Neural progenitor cell (in vitro differentiated cells): ENCODE data around the gene TBX18. TPM values are rescaled to one million over a fixed set of nuclear protein-coding genes. Genes with fewer than 3 reads are reported as not detected.

Source experiments
- DNase-seq: peaks from one replicate; pipeline ENCODE4 v3.0.0-alpha.2; 2016; ENCODE audit warnings: low spot score
- H2AFZ ChIP-seq: fragments of 200-600 bp; sonication (generic); replicated peaks from 2 replicates; pipeline ENCODE4 v1.6.1; 2016; ENCODE audit warnings: antibody characterized with exemption
- H3F3A ChIP-seq: fragments of 200-600 bp; sonication (generic); 2 replicates; pipeline ENCODE4 v1.6.1; 2016; ENCODE audit warnings: antibody characterized with exemption, low read depth
- H3K27ac ChIP-seq: fragments of 200-600 bp; sonication (generic); 2 replicates; pipeline ENCODE4 v1.5.1; 2016; ENCODE audit warnings: mild to moderate bottlenecking
- H3K27me3 ChIP-seq: fragments of 200-600 bp; sonication (generic); 2 replicates; pipeline ENCODE4 v1.6.1; 2016; ENCODE audit warnings: mild to moderate bottlenecking, moderate library complexity
- H3K36me3 ChIP-seq: fragments of 200-600 bp; sonication (generic); 2 replicates; pipeline ENCODE4 v1.5.1; 2016
- H3K4me1 ChIP-seq: fragments of 200-600 bp; sonication (generic); 2 replicates; pipeline ENCODE4 v1.6.1; 2016; ENCODE audit warnings: mixed run types
- H3K4me2 ChIP-seq: fragments of 200-600 bp; sonication (generic); 2 replicates; pipeline ENCODE4 v1.6.1; 2016
- H3K4me3 ChIP-seq: fragments of 200-600 bp; sonication (generic); 2 replicates; pipeline ENCODE4 v1.5.1; 2016
- H3K79me2 ChIP-seq: fragments of 200-600 bp; sonication (generic); 2 replicates; pipeline ENCODE4 v1.6.1; 2016; ENCODE audit warnings: low read depth
- H3K9ac ChIP-seq: fragments of 200-600 bp; sonication (generic); 2 replicates; pipeline ENCODE4 v1.6.1; 2016
- H3K9me3 ChIP-seq: fragments of 200-600 bp; sonication (generic); 2 replicates; pipeline ENCODE4 v1.5.1; 2016; ENCODE audit warnings: low read depth
- H4K20me1 ChIP-seq: fragments of 200-600 bp; sonication (generic); 2 replicates; pipeline ENCODE4 v1.6.1; 2016; ENCODE audit warnings: low read depth
- H3K27ac Mint-ChIP-seq: 3 replicates; pipeline ENCODE4 v1.8.0; 2021; ENCODE audit warnings: mixed read lengths
- H3K27me3 Mint-ChIP-seq: 2 replicates; pipeline ENCODE4 v1.8.0; 2022; ENCODE audit warnings: low read depth, mild to moderate bottlenecking, inconsistent platforms, moderate library complexity, mixed read lengths; ENCODE audit not compliant: insufficient read depth
- H3K36me3 Mint-ChIP-seq: 3 replicates; pipeline ENCODE4 v1.8.0; 2021; ENCODE audit warnings: mixed read lengths
- H3K4me1 Mint-ChIP-seq: 3 replicates; pipeline ENCODE4 v1.8.0; 2021; ENCODE audit warnings: mixed read lengths
- H3K4me3 Mint-ChIP-seq: 3 replicates; pipeline ENCODE4 v1.8.0; 2021; ENCODE audit warnings: mild to moderate bottlenecking, moderate library complexity, mixed read lengths
- H3K9me3 Mint-ChIP-seq: 3 replicates; pipeline ENCODE4 v1.8.0; 2020; ENCODE audit warnings: mixed read lengths
- EZH2 ChIP-seq: fragments of 200-600 bp; sonication (generic); IDR thresholded peaks from 2 replicates; pipeline ENCODE4 v1.6.1; 2017; ENCODE audit warnings: antibody characterized with exemption, mild to moderate bottlenecking, moderate library complexity
- EZH2phosphoT487 ChIP-seq: fragments of 200-600 bp; sonication (generic); IDR thresholded peaks from 2 replicates; pipeline ENCODE4 v1.6.1; 2017; ENCODE audit warnings: antibody characterized with exemption
- total RNA-seq: library from RNA; depleted of rRNA; stranded (reverse); fragments of >200 nt; gene quantifications from 2 replicates; pipeline ENCODE4 v1.2.3, GENCODE V29; 2015; ENCODE audit warnings: low replicate concordance
- TF ChIP-seq, protein P1 (sequence below): fragments of 200-600 bp; sonication (generic); IDR thresholded peaks from 2 replicates; pipeline ENCODE4 v1.5.1; 2017; ENCODE audit warnings: antibody characterized with exemption, mild to moderate bottlenecking

Gene TBX18
- total RNA-seq, 1 donor from 2014 or later = not detected

DNA sequence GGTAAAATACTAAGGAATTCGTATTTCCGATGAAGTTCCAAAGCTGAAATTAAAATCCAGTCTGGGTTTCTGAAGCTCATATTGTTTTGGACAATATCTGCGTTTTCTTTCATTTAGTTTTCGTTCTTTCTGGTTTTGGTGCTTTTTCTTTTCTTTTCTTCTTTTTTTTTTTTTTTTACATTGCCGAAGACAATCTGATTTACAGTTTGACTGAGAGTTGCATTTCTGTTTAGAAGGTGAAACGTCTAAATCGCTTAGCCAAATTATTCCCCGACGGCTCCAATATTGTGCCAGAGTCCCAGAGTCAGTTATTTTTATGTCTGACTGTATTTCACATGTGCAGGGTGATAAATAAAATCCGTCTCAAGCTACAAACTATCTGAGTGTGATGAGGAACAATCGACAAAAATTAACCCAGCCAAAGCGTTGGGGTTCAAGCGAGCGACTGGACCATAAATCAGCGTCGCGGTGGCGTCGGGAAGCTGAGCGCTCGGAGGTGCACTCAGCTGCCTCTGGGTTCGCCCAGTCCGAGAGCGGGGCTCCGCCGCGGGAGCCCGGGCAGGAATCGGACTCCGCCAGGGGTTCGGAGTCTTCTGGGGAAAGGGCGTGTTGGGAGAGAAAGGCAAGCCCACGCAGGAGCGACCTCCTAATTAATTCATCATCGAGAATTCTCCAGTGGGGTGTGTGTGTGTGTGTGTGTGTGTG, 8.2 kb upstream of the TBX18 start:
- H3F3A ChIP-seq = peaks cover 32% of the 10 kb centered on the region
- H3K79me2 ChIP-seq = no peaks in the 10 kb centered on the region
- peaks cover 84% of the 10 kb centered on the region for H3K27me3 Mint-ChIP-seq
- no peaks in the 10 kb centered on the region for H3K36me3 ChIP-seq
- H3K4me3 ChIP-seq = peak overlapping the region; percentile 36
- H3K27me3 ChIP-seq = peaks cover 100% of the 10 kb centered on the region
- peaks cover 61% of the 10 kb centered on the region for H4K20me1 ChIP-seq
- no peak overlapping the region for H3K27ac Mint-ChIP-seq
- peaks cover 14% of the 10 kb centered on the region for H3K4me1 Mint-ChIP-seq
- H3K9ac ChIP-seq = no peak overlapping the region
- H3K4me1 ChIP-seq = no peaks in the 10 kb centered on the region
- TF ChIP-seq, protein P1, sequence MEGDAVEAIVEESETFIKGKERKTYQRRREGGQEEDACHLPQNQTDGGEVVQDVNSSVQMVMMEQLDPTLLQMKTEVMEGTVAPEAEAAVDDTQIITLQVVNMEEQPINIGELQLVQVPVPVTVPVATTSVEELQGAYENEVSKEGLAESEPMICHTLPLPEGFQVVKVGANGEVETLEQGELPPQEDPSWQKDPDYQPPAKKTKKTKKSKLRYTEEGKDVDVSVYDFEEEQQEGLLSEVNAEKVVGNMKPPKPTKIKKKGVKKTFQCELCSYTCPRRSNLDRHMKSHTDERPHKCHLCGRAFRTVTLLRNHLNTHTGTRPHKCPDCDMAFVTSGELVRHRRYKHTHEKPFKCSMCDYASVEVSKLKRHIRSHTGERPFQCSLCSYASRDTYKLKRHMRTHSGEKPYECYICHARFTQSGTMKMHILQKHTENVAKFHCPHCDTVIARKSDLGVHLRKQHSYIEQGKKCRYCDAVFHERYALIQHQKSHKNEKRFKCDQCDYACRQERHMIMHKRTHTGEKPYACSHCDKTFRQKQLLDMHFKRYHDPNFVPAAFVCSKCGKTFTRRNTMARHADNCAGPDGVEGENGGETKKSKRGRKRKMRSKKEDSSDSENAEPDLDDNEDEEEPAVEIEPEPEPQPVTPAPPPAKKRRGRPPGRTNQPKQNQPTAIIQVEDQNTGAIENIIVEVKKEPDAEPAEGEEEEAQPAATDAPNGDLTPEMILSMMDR = no peak
- TF ChIP-seq EZH2phosphoT487 (peak; percentile 65), EZH2 (peak; percentile 85)
- H3K36me3 Mint-ChIP-seq = no peaks in the 10 kb centered on the region
- no peak overlapping the region for H3K27ac ChIP-seq
- H3K9me3 ChIP-seq = no peaks in the 10 kb centered on the region
- no peak overlapping the region for H2AFZ ChIP-seq
- peak; percentile 68 for DNase-seq
- peaks cover 2% of the 10 kb centered on the region for H3K9me3 Mint-ChIP-seq
- peak overlapping the region; percentile 86 for H3K4me3 Mint-ChIP-seq
- peak overlapping the region; percentile 72 for H3K4me2 ChIP-seq

DNA sequence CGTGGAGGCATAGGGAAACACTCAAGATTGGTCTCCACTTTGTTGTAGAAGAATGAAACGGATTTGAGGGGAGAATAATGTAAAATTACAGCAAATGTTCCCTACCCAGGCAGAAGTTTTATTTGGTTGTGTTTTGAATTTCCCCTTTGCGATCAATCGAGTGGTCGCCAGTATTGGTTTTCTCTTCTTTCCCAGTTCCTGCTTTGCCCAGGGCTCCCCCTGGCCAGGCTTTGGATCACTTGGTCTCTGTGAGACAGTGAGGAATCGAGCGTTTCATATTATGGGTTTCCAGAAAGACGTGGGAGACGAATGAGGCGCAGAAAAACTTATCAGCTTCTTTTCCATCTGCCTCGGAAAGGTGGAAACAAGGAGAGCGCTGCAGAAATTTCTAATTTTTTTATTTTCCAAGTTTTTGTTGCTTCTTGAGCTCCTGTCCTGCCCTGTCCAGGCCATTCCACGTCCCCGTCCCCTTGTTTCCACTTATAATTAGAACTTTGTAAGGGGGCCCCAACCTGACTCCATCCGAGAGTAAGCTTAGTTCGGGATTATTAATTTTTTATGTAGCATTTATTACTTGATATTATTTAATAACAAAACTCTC, 7.5 kb upstream of the TBX18 start:
- Histone ChIP-seq H3K9ac (no peak overlapping the region), H3K36me3 (no peaks in the 10 kb centered on the region), H3K4me2 (no peak overlapping the region), H3K27ac (no peak overlapping the region), H3K4me1 (no peaks in the 10 kb centered on the region), H3K4me3 (no peak overlapping the region), H2AFZ (no peak overlapping the region), H3F3A (peaks cover 32% of the 10 kb centered on the region), H3K9me3 (no peaks in the 10 kb centered on the region), H3K27me3 (peaks cover 100% of the 10 kb centered on the region), H4K20me1 (peaks cover 68% of the 10 kb centered on the region), H3K79me2 (no peaks in the 10 kb centered on the region)
- H3K27me3 Mint-ChIP-seq = peaks cover 87% of the 10 kb centered on the region
- TF ChIP-seq, protein P1 = no peak
- TF ChIP-seq EZH2phosphoT487 = no peak
- TF ChIP-seq EZH2 = no peak
- H3K9me3 Mint-ChIP-seq = peaks cover 2% of the 10 kb centered on the region
- H3K4me1 Mint-ChIP-seq = peaks cover 18% of the 10 kb centered on the region
- H3K36me3 Mint-ChIP-seq = no peaks in the 10 kb centered on the region
- H3K4me3 Mint-ChIP-seq = no peak overlapping the region
- DNase-seq = peak; percentile 59
- no peak overlapping the region for H3K27ac Mint-ChIP-seq

DNA sequence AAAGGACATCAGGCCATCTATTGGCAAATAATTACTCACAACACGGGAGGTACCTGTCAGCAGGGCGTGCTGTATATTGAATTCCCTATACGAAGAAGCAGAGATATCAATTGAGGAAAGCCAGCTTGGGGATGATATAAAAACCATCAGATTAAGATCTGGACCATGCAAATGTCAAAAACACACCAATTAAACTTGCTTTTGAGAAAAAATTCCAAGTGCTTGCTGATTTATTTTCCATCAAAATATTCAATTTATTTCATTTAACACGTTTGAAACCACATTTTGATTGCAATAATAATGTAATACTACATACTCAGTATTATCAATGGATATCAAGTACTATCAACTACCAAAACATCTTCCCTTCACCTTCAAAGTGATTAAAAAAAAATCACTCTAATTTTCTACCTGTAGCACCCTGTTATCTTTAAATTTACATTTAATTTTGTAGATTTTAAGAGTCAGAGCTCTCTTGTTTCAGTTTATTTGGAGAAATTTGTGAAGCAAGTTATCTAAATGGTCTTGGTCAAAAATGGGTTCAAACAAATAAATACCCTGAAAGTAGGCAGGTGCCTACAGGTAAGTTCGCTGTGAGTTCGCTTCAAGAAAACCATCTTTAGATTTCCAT, 6.8 kb upstream of the TBX18 start:
- no peaks in the 10 kb centered on the region for H3K36me3 Mint-ChIP-seq
- no peak for DNase-seq
- Histone ChIP-seq H3K36me3 (no peaks in the 10 kb centered on the region), H3K9me3 (no peaks in the 10 kb centered on the region), H2AFZ (no peak overlapping the region), H3F3A (peaks cover 32% of the 10 kb centered on the region), H3K4me2 (no peak overlapping the region), H3K4me3 (no peak overlapping the region), H4K20me1 (peaks cover 74% of the 10 kb centered on the region), H3K27ac (no peak overlapping the region), H3K27me3 (peaks cover 100% of the 10 kb centered on the region), H3K4me1 (peaks cover 5% of the 10 kb centered on the region), H3K79me2 (no peaks in the 10 kb centered on the region), H3K9ac (no peak overlapping the region)
- H3K4me3 Mint-ChIP-seq = no peak overlapping the region
- peaks cover 19% of the 10 kb centered on the region for H3K4me1 Mint-ChIP-seq
- TF ChIP-seq, protein P1 = no peak
- peak; percentile 39 for TF ChIP-seq EZH2phosphoT487
- H3K27ac Mint-ChIP-seq = no peak overlapping the region
- H3K9me3 Mint-ChIP-seq = peaks cover 2% of the 10 kb centered on the region
- peaks cover 87% of the 10 kb centered on the region for H3K27me3 Mint-ChIP-seq
